AG04449 (cell line): ENCODE measurements around the gene FKBP5.

Experiments
- CTCF ChIA-PET: fragments of 350-600 bp; formaldehyde crosslinking; extraction: SDS; loops from one replicate; lab custom pipeline; 2021; ENCODE audit warnings: antibody characterized with exemption; lab: Yijun Ruan, JAX
- POLR2A ChIA-PET: fragments of 400-600, 350-600 bp; formaldehyde crosslinking; extraction: SDS; loops from one replicate; lab custom pipeline; 2020; ENCODE audit warnings: antibody characterized with exemption, inconsistent platforms; lab: Yijun Ruan, JAX
- DNase-seq: peaks from one replicate; pipeline ENCODE4 v3.0.0-alpha.2; 2010; ENCODE audit warnings: low read depth, low spot score
- H3K4me3 ChIP-seq: 2 replicates; pipeline ENCODE4 v1.5.1; 2011; ENCODE audit warnings: low read depth, mild to moderate bottlenecking, control low read depth, low read length
- TF ChIP-seq, protein P1 (sequence below): IDR thresholded peaks from one replicate; pipeline ENCODE4 v1.5.1; 2011; ENCODE audit warnings: mild to moderate bottlenecking, moderate library complexity, low read length, control low read depth, inconsistent platforms; ENCODE audit not compliant: insufficient read depth; ENCODE audit errors: missing control alignments

The FKBP5 gene

DNA sequence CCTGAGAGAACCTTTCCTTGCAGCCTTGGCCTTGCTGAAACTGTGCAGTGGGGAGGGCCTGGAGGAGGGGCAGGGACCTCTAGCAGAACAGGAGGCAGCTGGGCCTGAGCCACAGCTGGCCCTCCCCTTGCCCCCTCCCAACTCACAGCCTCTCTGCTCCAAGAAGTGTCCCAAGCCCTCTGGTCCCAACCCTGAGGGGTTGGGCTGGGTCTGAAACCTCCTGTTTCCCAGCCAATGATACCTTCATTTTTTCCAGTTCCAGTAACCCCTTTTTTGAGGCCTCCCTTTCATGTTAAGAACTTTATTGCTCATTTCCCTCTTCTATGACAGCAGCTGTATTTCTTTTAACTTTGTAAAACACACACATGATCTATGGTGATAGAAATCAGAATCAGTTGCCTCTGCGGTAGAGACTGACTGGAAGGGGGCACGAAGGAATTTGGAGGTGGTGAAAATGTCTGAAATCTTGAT is 30.2 kb upstream of the FKBP5 start:
- TF ChIP-seq, protein P1, sequence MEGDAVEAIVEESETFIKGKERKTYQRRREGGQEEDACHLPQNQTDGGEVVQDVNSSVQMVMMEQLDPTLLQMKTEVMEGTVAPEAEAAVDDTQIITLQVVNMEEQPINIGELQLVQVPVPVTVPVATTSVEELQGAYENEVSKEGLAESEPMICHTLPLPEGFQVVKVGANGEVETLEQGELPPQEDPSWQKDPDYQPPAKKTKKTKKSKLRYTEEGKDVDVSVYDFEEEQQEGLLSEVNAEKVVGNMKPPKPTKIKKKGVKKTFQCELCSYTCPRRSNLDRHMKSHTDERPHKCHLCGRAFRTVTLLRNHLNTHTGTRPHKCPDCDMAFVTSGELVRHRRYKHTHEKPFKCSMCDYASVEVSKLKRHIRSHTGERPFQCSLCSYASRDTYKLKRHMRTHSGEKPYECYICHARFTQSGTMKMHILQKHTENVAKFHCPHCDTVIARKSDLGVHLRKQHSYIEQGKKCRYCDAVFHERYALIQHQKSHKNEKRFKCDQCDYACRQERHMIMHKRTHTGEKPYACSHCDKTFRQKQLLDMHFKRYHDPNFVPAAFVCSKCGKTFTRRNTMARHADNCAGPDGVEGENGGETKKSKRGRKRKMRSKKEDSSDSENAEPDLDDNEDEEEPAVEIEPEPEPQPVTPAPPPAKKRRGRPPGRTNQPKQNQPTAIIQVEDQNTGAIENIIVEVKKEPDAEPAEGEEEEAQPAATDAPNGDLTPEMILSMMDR: no peak
- no peak for DNase-seq
- H3K4me3 ChIP-seq: no peak overlapping the region
- ChIA-PET CTCF (interaction anchor here (0.9 kb wide), 1 partner anchor 18 kb away, joined by 3 read pairs; the partner anchor contains the start of gene ARMC12), POLR2A (no interaction called here)

DNA sequence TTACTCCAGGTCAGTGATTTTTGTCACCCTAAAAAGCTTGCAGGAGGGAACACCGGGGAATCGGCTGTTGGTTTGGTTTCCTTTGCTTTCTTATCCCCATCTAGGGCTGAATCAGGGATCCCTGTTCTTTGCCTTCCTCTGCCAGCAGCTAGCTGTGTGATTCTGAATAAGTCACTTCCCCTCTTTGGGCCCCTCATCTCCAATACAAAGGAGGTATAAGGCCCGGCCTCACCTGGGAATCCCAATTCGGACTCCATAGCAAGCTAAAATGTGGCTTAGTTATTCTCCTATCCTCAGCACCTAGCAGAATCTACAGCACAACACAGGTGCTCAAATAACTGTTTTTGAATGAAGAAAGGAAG is 29.6 kb upstream of the FKBP5 start:
- no peak for DNase-seq
- ChIA-PET CTCF (interaction anchor here (0.9 kb wide), 1 partner anchor 18 kb away, joined by 3 read pairs; the partner anchor contains the start of gene ARMC12), POLR2A (no interaction called here)
- no peak overlapping the region for H3K4me3 ChIP-seq
- TF ChIP-seq, protein P1: no peak

DNA sequence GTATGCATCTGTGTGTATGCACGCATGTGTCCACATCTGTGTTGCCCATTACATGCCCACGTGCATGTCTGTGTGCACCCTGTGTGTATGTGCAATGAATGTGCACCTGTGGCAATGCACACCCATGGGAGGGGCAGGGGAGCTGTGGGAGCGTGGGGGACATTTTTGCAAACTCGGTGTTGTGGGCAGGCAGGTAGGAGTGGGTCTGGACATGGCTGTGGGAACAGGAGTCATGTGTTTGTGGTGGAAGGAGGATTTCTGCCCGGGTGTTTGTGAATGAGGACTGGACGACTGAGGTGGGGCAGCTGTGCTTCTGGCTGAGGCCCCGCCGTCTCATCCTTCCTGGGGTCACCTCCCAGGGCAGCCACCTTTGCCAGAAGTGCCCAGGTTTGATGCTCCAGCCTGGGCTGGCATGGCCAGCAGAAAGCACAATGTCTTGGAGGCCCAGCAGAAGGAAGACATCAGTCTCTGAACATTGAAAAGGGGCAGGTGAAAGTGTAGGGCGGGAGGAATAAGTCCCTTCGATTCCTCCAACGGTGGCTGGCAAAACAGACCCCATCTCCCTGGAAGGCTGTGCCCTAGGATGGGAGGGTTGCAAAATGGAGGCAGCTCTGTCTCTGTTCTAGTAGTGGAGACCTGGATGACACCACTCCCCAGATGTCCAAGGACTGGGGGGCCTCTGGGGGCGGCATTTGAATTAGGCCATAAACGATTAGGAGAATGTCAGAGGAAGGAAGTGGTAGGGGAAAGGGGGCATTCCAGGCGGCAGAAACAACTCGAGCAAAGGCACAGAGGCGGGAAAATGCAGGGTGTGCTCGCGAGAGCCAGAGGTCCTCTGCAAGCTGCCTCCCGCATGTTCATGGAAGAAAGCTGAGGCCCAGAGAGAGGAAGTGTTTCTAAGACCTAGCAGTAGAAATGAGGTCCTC is 29.0 kb upstream of the FKBP5 start:
- ChIA-PET CTCF (interaction anchor here (0.9 kb wide), 2 partner anchors 18 to 19 kb away, joined by 3 read pairs; partner anchors contain the start of gene ARMC12), POLR2A (no interaction called here)
- TF ChIP-seq, protein P1: no peak
- H3K4me3 ChIP-seq: no peak overlapping the region
- no peak for DNase-seq

DNA sequence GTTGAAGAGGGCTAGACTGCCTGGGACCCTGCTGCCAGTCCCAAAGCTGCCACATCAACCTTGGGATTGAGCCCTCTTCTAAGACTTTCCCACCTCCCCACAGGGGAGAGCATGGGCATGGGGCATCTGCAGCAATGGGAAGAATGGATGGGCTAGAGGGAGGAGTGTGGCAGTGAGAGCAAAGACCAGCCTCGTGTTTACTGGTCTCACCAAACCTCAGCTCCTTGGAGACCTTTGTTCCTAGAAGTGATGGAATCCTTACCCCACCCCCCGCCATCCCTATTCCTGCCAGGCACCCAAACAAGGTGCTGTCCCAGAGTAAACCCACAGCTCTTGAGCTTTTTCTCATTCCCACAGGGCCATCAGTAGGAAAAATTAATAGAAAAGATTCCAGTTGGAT is 28.1 kb upstream of the FKBP5 start:
- TF ChIP-seq, protein P1: no peak
- CTCF ChIA-PET: interaction anchor here (0.9 kb wide), 1 partner anchor 19 kb away, joined by 3 read pairs; no protein-coding TSS in a partner anchor
- POLR2A ChIA-PET: no interaction called here
- H3K4me3 ChIP-seq: no peak overlapping the region
- DNase-seq: no peak

DNA sequence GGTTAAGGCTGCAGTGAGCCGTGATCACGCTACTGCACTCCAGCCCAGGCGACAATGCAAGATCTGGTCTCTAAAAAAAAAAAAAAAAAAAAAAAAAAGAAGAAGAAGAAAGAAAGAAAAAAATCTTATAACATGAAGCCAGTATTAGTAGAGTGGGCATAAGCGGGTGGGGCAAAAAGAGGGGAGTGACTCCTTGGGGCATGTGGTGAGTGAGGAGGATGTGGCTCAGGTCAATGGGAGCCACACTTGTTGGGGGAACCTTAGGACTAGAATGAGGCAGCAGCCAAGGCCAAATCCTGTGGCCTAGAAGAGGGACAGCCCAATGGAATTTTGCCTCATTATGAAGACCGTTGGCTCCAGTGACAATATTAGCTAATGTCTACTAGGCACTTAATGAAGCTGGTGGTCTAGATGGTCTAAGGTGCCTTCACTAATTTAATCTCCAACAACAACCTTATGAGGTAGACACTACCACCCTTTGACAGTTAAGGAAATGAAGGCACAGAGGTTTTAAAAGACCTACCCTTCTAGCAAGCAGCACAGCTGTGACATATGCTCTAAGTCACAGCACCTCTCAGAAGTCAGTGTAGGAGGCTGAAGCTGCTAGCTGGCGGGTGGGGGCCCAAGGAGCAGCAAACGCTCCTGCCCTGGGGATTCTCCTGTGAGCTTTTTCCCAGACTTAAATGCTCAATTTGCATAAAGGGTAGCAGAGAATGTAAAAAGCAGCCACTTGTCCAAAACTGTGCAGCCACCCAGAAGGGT is 24.5 kb upstream of the FKBP5 start:
- CTCF ChIA-PET: no interaction called here
- POLR2A ChIA-PET: no interaction called here
- DNase-seq: no peak
- TF ChIP-seq, protein P1: no peak
- H3K4me3 ChIP-seq: no peak overlapping the region
